Caco-2 (cell line): ENCODE results near the gene RFNG. TPM values are rescaled to one million over a fixed set of nuclear protein-coding genes. Genes with fewer than 3 reads are reported as not detected.
A peak's percentile ranks its signal among the peaks of the same experiment; 100 is the strongest.

Experiments
- BruUV-seq: library from RNA; stranded (reverse); fragments of 400-500 nt; replicated peaks from 2 replicates; lab custom pipeline; 2021; lab: Mats Ljungman, UMichigan
- CTCF ChIA-PET: fragments of 300-600 bp; sonication (Branson Sonifier 250); formaldehyde crosslinking; loops from one replicate; lab custom pipeline; 2022; ENCODE audit warnings: antibody characterized with exemption; lab: Charles Lee
- POLR2A ChIA-PET: fragments of 300-600 bp; sonication (Branson Sonifier 250); formaldehyde crosslinking; loops from one replicate; lab custom pipeline; 2022; ENCODE audit warnings: antibody characterized with exemption; lab: Charles Lee
- DNase-seq, 2 experiments: peaks; one replicate each; pipeline versions ENCODE4 v3.0.0 to v3.0.0-alpha.2; 2020 to 2022
- H3K27me3 ChIP-seq: replicated peaks from 2 replicates; pipeline ENCODE4 v1.6.0; 2011; ENCODE audit warnings: low read length; ENCODE audit not compliant: control insufficient read depth, insufficient read depth
- H3K36me3 ChIP-seq: 2 replicates; pipeline ENCODE4 v1.5.1; 2011; ENCODE audit warnings: low read length; ENCODE audit not compliant: control insufficient read depth, insufficient read depth
- H3K4me1 ChIP-seq: fragments of 250-450 bp; sonication (Bioruptor Pico); 2 replicates; pipeline ENCODE4 v1.5.1; 2020; ENCODE audit warnings: mild to moderate bottlenecking
- H3K4me3 ChIP-seq: 2 replicates; pipeline ENCODE4 v1.5.1; 2011; ENCODE audit warnings: low read depth, mild to moderate bottlenecking, control low read depth, low read length
- H3K9me3 ChIP-seq: fragments of 250-450 bp; sonication (Bioruptor Pico); 2 replicates; pipeline ENCODE4 v1.5.1; 2020; ENCODE audit warnings: mild to moderate bottlenecking, moderate library complexity
- H3K27ac Mint-ChIP-seq: one replicate; pipeline ENCODE4 v1.8.0; 2022; ENCODE audit warnings: mixed read lengths; ENCODE audit not compliant: unreplicated experiment
- H3K27me3 Mint-ChIP-seq: one replicate; pipeline ENCODE4 v1.8.0; 2022; ENCODE audit warnings: mixed read lengths; ENCODE audit not compliant: insufficient read depth, unreplicated experiment
- H3K36me3 Mint-ChIP-seq: one replicate; pipeline ENCODE4 v1.8.0; 2022; ENCODE audit warnings: mild to moderate bottlenecking, mixed read lengths; ENCODE audit not compliant: insufficient read depth, unreplicated experiment
- H3K4me1 Mint-ChIP-seq: one replicate; pipeline ENCODE4 v1.8.0; 2022; ENCODE audit warnings: low read depth, mixed read lengths; ENCODE audit not compliant: unreplicated experiment
- H3K4me3 Mint-ChIP-seq: one replicate; pipeline ENCODE4 v1.8.0; 2022; ENCODE audit warnings: mild to moderate bottlenecking, moderate library complexity, mixed read lengths; ENCODE audit not compliant: unreplicated experiment
- H3K9me3 Mint-ChIP-seq: one replicate; pipeline ENCODE4 v1.8.0; 2022; ENCODE audit warnings: mixed read lengths; ENCODE audit not compliant: unreplicated experiment
- CTCF ChIP-seq, 2 experiments: fragments of 200-600 bp in 1 of 2; IDR thresholded peaks; 1 replicate in 1 of 2; 2 replicates in 1 of 2; pipeline versions ENCODE4 v1.5.1 to v1.8.0; 2011 to 2022; ENCODE audit warnings: antibody characterized with exemption in 1 of 2, control low read depth in 1 of 2, inconsistent platforms in 1 of 2, low read depth in 1 of 2, low read length in 1 of 2, mild to moderate bottlenecking in 1 of 2, moderate library complexity in 1 of 2; ENCODE audit not compliant: insufficient read depth in 1 of 2, severe bottlenecking in 1 of 2, unreplicated experiment in 1 of 2
- intact Hi-C: fragments of 100-400 bp; cut with micrococcal nuclease; formaldehyde crosslinking; loops from one replicate; pipeline ENCODE4 v1.10.0; 2022; ENCODE audit not compliant: unreplicated experiment
- total RNA-seq: library from RNA; stranded (reverse); gene quantifications from 2 replicates; pipeline ENCODE4 v1.2.3, GENCODE V29; 2022

The RFNG gene
- total RNA-seq, 1 experiment from 2014 or later: 35.5 TPM

GRCh38 chr17:82053130-82053529, 1.5 kb upstream of the RFNG start:
- peaks cover 33% of the 10 kb centered on the region for H3K36me3 Mint-ChIP-seq
- DNase-seq: no peak
- intact Hi-C loops: no loop called here
- peak overlapping the region; percentile 80 for H3K4me3 Mint-ChIP-seq
- no peak overlapping the region for H3K27ac Mint-ChIP-seq
- H3K27me3 Mint-ChIP-seq: no peaks in the 10 kb centered on the region
- BruUV-seq: no TSS peak
- Histone ChIP-seq H3K27me3 (no peaks in the 10 kb centered on the region), H3K4me1 (peaks cover 8% of the 10 kb centered on the region), H3K36me3 (peaks cover 1% of the 10 kb centered on the region; the same call in 1 of the 2 replicates), H3K9me3 (no peaks in the 10 kb centered on the region), H3K4me3 (peak overlapping the region; percentile 94)
- no peaks in the 10 kb centered on the region for H3K4me1 Mint-ChIP-seq
- POLR2A ChIA-PET: interaction anchor here (0.5 kb wide), 1 partner anchor 30 kb away, joined by 3 read pairs; the partner anchor contains the start of gene LRRC45
- no peak for TF ChIP-seq CTCF (IDR thresholded peaks at IDR 0.05; ENCODE audit: insufficient read depth in 1 of 2, low read depth in 1 of 2, low read length in 1 of 2, severe bottlenecking in 1 of 2, unreplicated experiment in 1 of 2)
- CTCF ChIA-PET: interaction anchor here (2.4 kb wide), 1 partner anchor 16 kb away, joined by 14 read pairs; the partner anchor contains the start of gene DCXR
- H3K9me3 Mint-ChIP-seq: no peaks in the 10 kb centered on the region

GRCh38 chr17:82052638-82053059, 1.0 kb upstream of the RFNG start:
- H3K27ac Mint-ChIP-seq: no peak overlapping the region

More at GRCh38 chr17:82052638-82053059, 1.0 kb upstream of the RFNG start:
- intact Hi-C loops: no loop called here
- no peaks in the 10 kb centered on the region for H3K9me3 ChIP-seq
- no TSS peak for BruUV-seq
- H3K4me1 Mint-ChIP-seq: no peaks in the 10 kb centered on the region
- peak overlapping the region; percentile 94 for H3K4me3 ChIP-seq
- no peaks in the 10 kb centered on the region for H3K27me3 ChIP-seq
- CTCF ChIA-PET: interaction anchor here (0.7 to 2.4 kb wide), 2 partner anchors 16 to 27 kb away, joined by 3 to 14 read pairs; partner anchors contain the start of gene DCXR
- peaks cover 1% of the 10 kb centered on the region; the same call in 1 of the 2 replicates for H3K36me3 ChIP-seq
- H3K4me1 ChIP-seq: peaks cover 8% of the 10 kb centered on the region
- no peaks in the 10 kb centered on the region for H3K9me3 Mint-ChIP-seq
- H3K27me3 Mint-ChIP-seq: no peaks in the 10 kb centered on the region
- no peak for DNase-seq
- H3K4me3 Mint-ChIP-seq: peak overlapping the region; percentile 80
- H3K36me3 Mint-ChIP-seq: peaks cover 28% of the 10 kb centered on the region
- no peak for TF ChIP-seq CTCF (IDR thresholded peaks at IDR 0.05; ENCODE audit: insufficient read depth in 1 of 2, low read depth in 1 of 2, low read length in 1 of 2, severe bottlenecking in 1 of 2, unreplicated experiment in 1 of 2)
- POLR2A ChIA-PET: interaction anchor here (0.7 kb wide), 1 partner anchor 15 kb away, joined by 5 read pairs; the partner anchor contains the start of gene DCXR
